HG03558 (cell line): ENCODE data around the gene UBE2L6.
"Not testable (repeated sequence)": the region's sequence is repeated elsewhere in the genome, so short reads cannot be mapped to it uniquely, and the experiment has no call there.

Experiments
- ATAC-seq: cut with Tn5 transposase; IDR thresholded peaks from one replicate; pipeline ENCODE4 v1.9.1; 2021; ENCODE audit warnings: moderate number of reproducible peaks; ENCODE audit not compliant: unreplicated experiment; ENCODE audit errors: extremely low read depth

Gene UBE2L6

DNA sequence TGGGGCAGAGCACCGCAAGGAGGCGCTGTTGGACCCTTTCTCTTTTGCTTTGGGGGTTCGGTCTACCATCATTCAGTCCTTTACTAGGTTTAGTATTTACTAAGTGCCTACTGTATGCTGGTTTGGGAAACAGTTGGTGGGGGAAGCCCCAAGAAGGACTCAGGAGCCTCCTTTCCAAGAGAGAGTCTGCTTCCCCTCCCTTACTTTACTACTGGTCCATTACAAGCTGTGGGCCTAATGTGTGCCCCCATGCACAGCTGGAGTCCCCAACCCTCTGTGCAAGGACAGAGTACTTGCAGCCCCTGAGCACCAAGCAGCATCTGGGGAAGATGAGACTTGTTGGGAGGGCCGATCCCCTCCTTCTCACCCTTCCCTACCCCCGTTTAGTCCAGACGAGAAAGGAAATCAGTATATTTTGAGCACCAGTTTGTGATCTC is 876 bp upstream of the UBE2L6 start:
- ATAC-seq, result peak; percentile 34

DNA sequence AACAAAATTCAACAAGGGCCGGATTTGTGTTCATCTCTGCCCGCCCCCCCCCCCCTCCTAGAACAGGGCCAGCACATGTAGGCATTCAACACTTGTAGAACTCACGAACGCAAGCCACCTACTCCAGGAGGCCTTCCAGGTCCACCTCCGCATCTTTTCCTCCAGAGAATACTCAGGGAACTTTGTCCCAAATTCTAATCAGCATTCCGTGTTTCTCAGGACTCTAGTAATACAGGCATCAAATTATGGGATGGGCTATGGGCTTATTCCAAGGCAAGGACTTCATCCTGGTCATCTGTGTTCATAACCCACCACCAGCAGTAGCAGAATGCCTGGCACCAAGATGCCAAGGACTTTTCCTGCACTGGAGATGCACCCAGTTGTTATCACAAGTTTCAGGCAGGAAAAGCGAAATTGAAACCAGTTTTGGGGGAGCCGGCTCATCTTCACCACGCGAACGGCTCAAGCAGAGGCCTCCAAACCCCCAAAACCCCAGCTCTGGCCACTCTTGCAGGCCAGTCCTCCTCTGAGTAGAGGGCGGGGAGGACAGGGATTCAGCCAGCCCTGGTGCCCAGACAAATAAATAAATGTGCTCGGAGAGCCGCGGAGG is 462 bp downstream of the UBE2L6 start:
- no peak for ATAC-seq

DNA sequence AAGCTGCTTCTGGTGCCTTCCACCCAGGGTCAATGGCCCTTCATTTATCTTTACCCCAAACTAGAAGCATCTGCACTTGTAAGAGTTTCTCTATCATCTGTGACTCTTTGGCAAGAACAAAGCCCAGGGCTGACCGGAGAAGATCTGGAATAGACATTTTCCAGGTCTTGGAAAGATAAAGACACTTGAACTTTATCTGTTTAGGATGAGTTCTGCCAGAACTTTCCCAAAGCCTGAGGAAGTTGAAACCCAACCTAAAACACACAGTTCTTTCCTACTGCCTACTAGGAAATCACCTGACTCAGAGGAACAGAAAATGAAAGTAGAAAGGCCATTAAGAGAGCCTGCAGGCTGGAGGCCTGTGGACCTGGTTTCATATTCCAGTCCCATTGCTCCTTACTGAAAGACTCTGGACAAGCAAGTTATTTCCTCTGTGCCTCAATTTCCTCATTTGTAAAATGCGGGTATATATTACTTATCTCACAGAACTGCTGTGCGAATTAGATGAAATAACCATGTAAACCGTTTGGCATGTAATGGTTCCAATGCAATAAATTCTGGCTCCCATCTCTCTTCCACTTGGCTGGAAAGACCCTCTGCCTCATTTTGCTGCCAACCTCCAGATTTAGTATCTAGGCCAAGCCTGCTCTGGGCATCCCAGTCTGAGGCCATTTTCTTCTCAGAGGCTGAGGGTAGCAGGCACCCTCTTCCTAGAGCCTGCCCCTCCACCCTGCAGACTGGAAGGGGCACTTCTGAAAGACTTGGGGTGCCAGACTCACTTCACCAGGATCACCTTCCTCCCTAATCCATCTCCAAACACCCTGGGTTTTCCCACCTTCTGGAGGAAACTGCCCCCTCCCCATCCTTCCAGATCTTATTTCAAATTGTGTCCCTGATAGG is 1.2 kb downstream of the UBE2L6 start:
- ATAC-seq, result peak; percentile 64

DNA sequence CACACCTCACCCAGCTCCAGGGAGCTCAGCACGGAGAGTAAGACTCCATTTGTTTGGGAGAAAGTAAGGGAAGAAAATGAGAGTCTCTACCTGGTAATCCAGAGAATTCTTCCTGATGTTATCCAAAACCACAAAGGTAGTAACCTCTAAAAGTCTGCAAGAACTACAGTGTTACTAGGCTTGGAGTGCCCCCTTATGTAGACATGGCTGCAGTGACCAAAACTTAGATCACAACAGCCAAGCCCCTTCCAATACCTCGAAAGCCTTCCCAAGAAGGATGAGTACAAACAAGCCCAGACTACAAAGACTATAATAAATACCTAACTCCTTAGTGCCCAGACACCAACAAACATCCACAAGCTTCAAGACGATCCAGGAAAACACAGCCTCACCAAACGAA is 4.9 kb downstream of the UBE2L6 start:
- no peak for ATAC-seq

DNA sequence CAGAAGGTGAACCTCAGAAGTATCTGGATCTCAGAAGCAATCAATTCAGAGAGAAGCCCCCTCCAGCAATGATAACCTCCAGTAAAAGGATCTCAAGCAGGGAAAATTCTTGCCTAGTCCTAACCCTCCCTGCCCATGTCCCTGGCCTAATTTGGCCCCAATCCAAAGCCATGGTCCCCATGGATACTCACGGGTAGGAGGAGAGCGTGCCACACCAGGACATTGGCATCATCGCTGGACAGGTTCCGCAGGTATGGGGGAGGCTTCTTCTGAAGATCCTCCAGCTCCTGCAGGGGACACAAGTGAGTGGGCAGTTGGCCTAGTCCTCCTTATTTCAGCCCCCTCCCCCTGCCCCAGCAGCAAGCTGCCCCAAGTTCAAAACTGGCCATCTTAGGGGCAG is 7.3 kb downstream of the UBE2L6 start:
- no peak for ATAC-seq

DNA sequence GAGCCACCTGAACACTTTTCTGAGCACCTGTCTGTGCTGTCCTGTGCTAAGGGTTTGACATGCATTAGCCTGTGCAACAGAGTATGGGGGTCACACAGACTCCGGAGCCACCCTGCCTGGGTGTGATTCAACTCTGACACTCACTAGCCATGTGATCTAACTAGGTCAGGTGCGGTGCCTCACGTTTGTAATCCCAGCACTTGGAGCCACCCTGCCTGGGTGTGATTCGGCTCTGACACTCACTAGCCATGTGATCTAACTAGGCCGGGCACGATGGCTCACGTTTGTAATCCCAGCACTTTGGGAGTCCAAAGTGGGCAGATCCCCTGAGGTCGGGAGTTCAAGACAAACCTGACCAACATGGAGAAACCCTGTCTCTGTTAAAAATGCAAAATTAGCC is 11.4 kb downstream of the UBE2L6 start:
- no peak for ATAC-seq

DNA sequence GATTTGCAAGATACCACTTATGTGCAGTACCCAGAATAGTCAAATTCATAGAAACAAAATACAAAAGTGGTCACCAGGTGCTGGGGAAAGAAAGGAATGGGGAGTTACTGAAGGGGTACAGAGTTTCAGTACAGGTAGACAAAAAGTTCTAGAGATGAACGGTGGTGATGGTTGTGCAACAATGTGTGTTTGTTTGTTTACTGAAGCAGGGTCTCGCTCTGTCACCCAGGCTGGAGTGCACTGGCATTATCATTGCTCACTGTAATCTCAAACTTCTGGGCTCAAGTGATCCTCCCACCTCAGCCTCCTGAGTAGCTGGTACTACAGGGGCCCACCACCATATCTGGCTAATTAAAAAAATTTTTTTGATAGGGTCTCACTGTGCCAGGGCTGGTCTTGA is 12.1 kb downstream of the UBE2L6 start:
- no peak for ATAC-seq

DNA sequence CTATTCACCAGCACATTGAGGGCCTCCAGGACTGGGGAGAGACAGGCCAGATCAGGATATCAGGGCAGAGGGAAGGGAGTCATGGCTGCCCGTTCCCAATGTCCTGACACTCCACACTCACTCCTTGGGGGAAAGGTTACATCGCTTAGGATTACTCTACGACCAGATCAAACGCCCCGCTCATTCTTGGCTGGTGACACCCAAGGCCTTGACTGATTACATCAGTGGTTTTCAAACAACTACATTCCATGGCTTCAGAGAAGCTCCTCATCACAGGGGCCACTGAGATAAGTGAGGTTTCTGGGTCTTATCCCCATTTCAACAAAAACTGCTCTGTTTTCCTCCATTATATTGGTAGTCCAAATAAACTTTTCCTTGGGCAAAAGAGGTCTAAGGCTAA is 15.0 kb downstream of the UBE2L6 start:
- no peak for ATAC-seq

DNA sequence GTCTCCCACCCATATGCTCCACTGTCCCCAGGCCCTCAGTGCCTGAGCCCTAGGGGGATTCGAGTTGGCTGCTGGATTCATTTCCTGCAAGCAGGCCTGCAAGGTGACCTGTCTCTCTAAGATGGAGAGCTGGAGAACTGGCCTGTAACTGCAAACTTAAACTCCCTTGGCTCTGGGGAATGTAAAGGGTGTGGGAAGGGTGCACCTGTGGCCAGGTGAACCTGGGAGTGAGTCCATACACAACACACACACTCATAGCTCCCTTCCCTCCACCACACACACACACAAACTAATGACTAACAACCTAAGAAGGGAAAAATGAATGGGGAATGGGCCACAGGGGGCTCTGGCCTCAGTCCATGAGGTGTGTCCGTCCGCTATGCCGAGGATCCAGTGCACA is 15.5 kb downstream of the UBE2L6 start:
- no peak for ATAC-seq

DNA sequence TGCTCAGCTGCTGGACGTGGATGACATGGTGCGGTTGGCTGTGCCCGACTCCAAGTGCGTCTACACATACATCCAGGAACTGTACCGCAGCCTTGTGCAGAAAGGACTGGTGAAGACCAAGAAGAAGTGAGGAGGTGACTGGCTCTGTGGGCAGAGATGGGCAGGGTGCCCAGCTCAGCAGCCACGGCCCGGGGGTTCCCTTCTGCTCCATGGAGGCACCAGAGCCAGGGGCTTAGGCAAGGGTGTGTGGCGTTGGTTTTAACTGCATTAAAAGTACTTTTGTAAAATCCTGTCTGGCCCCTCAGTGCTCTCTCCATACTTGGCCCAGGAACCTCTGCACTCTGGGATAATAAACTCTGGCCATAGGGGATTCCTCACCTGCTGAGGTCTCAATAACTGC is 17.5 kb downstream of the UBE2L6 start:
- no peak for ATAC-seq

DNA sequence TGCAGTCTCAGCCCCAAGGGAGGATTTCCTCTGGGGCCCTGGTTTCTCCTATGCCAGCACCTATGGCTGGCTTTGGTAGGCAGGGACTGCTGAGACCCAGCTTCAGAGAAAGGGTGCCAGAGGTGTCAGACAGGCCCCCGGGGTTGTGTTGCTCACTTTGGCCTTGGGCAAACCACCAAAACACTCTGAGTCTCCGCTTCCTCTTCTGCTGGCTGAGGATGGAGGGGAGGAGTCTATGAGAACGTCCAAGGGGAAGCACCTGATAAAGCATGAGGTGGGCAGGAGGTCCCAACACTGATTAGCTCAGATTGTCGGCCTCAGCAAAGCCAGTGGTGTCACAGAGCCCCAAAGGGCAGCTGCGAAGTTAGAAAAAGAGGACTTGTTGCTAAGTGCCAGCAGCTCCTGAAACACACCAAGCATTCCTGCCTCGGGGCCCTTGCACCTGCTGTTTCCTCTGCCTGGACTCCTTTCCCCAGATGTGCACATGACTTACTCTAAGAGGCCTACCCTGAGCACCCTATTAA is 19.6 kb downstream of the UBE2L6 start:
- ATAC-seq, result peak; percentile 89

DNA sequence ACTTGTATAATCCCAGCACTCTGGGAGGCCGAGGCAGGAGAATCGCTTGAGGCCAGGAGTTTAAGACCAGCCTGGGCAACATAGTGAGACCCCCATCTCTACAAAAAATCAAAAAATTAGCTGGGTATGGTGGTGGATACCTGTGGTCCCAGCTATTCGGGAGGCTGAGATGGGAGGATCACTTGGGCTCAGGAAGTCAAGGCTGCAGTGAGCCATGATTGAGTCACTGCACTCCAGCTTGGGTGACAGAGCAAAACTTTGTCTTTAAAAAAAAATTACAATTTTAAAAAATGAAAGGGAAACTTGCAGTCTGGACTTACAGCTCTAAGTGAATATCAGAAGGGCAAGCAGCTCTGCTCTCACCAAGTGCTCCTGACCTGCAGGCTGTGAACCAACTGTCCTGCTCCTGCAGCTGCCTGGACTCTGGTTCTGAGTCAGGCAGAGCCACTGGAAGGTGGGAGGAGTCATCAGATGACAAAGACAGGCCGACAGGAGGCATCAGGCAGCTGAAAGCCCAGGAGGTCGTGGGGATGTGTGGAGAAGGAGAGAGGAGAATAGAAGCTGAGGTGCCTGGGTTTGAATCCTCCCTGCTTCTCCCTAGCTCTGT is 20.5 kb downstream of the UBE2L6 start:
- ATAC-seq, result peak; percentile 38

DNA sequence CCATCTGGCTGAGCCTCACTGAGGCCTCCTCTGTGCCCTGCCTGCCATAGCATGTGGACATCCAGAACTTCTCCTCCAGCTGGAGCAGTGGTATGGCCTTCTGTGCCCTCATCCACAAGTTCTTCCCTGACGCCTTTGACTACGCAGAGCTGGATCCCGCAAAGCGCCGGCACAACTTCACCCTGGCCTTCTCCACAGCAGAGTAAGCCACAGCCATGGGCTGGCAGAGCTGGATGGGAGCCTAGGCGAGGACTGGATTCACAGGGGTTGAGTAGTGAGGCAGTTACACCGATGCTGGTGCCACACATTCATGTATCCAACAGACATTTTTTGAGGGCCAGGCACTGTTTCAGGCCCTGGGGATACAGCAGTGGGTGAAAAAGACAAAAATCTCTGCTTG is 21.0 kb downstream of the UBE2L6 start:
- no peak for ATAC-seq

DNA sequence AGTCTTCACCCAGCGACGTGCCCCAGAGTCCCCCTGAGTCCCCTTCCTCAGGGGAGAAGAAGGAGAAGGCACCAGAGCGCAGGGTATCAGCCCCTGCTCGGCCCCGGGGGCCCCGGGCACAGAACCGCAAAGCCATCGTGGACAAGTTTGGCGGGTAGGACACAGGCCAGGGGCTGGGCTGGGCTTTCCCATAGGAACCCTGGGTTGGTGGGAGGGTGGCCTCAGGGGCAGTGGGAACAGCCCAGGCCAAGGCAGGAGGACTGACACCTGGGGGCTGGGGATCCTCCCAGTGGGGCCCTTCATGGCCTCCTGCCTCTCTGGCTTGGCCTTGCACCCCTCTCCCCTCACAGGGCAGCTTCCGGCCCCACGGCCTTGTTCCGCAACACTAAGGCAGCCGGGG is 21.6 kb downstream of the UBE2L6 start:
- no peak for ATAC-seq

DNA sequence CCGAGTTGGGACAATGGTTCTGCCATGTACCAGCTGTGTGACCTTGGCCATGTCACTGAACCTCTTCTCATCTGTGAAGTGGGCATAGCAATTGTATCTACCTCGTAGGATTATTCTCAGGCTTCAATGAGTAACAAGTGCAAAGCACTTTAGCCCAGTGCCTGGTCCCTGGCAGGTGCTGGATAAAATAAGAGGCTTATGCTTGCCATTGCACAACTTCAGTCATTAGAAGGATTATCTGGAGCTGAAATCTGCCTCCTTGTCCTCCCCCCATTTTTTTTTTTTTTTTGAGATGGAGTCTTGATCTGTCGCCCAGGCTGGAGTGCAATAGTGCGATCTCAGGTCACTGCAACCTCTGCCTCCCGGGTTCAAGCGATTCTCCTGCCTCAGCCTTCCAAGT is 22.9 kb downstream of the UBE2L6 start:
- ATAC-seq, result no peak

DNA sequence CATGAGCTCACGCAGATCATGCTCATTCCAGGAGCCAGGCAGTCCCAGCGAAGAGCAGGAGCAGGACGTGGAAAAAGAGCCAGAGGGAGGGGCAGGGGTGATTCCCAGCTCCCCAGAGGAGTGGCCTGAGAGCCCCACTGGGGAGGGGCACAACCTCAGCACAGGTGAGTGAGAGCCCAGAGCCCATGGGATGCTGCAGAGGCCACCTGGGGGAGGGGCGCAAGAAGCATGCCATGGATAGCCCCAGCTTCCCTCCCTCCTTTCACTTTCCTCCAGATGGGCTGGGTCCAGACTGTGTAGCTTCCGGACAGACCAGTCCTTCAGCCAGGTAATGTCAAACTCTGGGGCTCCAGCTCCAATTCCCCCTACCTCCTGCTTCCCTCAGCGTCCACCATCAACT is 23.9 kb downstream of the UBE2L6 start:
- ATAC-seq, result no peak

DNA sequence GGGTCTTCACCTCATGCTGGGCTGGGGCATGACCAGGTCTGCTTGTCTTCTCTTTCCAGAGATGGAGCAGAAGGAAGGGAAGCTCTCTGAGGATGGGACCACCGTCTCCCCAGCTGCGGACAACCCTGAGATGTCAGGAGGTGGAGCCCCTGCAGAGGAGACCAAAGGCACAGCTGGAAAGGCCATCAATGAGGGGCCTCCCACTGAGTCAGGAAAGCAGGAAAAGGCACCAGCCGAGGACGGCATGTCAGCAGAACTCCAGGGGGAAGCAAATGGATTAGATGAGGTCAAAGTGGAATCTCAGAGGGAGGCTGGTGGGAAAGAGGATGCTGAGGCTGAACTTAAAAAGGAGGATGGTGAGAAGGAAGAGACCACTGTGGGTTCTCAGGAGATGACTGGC is 24.9 kb downstream of the UBE2L6 start:
- ATAC-seq, result no peak

DNA sequence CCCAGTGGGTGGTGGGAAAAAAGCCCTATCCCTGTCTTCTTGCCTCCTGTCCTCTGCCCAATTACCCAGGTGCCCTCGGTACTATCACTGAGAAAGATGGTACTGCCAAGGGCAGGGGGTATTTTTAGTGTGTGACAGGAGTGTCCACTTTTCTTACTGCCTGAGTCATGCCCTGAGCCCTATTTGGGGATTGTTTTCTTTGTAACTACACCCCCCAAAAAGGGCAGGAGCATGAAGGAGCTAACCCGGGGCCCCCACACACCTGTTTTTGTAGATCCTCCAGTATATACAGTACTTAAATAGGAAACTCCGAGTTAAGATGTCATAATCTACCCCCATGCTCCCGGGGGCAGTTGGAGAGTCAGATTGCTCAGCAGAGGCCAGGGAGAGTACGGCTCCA is 26.3 kb downstream of the UBE2L6 start:
- no peak for ATAC-seq

DNA sequence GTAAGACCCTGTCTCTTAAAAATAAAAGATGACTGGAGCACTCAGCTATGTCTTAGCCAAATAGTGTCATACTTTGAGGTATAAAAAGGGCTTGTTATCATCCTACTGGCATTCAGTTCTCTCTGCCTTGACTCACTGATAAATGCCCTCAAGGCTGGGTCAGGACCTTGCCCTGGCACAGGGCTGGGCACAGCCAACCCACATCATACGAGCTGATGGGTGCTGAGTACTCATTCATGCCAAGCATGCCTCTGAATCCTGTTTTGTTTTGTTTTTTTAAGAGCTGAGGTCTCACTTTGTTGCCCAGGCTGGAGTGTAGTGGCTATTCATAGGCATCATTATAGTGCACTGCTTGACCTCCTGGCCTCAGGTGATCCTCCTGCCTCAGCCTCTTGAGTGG is 28.1 kb downstream of the UBE2L6 start:
- ATAC-seq, result no peak

DNA sequence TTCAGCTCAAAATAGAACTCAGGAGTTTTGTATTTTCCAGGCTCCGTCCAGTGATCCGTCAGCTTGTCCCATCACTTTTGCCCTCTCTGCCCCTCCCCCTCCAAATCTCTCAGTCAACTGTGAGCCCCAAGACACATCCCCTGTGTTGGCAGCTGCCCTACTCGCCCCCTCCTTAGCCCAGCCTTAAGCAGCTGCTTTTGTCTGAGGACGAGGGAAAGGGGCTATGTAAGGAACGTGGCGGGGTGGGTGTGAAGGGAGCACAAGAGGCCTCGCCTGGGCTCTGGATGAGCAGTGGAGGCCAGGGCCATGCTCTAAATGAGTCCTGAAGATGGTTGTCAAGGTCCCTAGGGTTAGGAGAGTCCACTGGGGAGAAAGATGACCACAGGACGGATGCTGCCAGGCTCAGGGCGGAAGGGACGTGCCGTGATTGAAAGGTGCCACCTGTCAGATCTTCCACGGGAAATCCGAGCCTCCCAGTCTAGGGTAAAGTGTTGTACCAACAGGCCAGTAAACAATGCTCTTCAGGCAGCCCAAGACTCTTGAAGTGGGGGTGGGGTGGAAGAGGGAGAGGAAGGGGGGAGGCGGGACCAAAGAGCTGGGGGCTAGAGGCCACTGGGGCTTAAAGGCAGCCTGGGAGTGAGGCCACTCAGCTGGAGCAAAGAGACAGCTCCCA is 30.4 kb downstream of the UBE2L6 start, which contains the start of gene SMTNL1:
Gene SMTNL1, plus strand, starts transcription at position 649 of the 673 bp plus-strand sequence. CDS start 5,048 bp downstream, outside the sequence.
- ATAC-seq, result no peak

DNA sequence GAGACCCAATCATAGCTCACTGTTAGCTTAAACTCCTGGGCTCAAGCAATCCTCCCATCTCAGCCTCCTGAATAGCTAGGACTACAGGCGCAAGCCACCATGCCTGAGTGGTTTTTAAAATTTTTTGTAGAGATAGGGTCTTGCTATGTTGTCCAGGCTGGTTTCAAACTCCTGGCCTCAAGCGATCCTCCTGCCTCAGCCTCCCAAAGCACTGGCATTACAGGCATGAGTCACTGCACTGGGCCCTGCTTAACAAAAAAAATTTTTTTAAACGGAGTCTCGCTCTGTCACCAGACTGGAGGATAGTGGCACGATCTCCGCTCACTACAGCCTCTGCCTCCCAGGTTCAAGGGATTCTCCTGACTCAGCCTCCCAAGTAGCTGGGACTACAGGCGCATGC is 33.0 kb downstream of the UBE2L6 start:
- ATAC-seq, result not testable (repeated sequence)
